ENCODE results near the gene FBXL17. TPM values are rescaled to one million over a fixed set of nuclear protein-coding genes. Genes with fewer than 3 reads are reported as not detected.

Gene FBXL17
- total and polyA plus RNA-seq, 9 of the 15 experiments (the other 6 are each of a cell fraction or from before 2014, with no cell fraction given): 0.32 to 5.4 (median 1.8) TPM

DNA sequence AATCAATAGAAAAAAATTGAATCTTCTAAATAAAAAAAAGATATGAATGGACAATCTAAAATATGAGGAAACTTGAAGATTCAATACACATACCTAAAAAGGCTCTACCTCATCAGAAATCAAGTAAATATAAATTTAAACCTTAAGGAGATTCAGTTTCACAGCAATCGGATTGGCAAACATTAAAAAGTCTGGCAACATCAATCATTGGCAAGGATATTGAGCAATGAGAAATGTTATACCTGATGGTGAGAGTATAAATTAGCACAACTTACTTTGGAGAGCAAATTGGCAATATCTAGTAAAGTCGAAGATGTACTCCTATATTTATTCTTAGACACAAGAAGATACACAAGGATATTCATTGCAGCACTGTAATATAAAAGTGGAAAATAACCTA, 436.8 kb downstream of the FBXL17 start:
- DNase-seq (ENCODE audit: extremely low read depth in 1 of 4, low spot score in 3 of 4) (no peak), FAIRE-seq (no peak), ATAC-seq (no peak)
- no peaks in the 10 kb centered on the region for H3K36me3 ChIP-seq (ENCODE audit: control insufficient read depth, insufficient read depth, low read length)
- no peak overlapping the region for H3K9ac ChIP-seq (ENCODE audit: insufficient read depth in 1 of 2, low read depth in 2 of 2, low read length in 2 of 2)
- no peak overlapping the region for H3K27ac ChIP-seq (ENCODE audit: extremely low read depth, low read depth, low read length)
- H3K4me2 ChIP-seq (ENCODE audit: insufficient read depth, low read length): no peak overlapping the region
- no peaks in the 10 kb centered on the region for H3K9me3 ChIP-seq (replicated peaks; ENCODE audit: control insufficient read depth, insufficient read depth, low read depth, low read length)
- POLR2A ChIA-PET: no interaction called here
- H3K4me3 ChIP-seq: no peak overlapping the region
- H3K9me1 ChIP-seq (ENCODE audit: control insufficient read depth, insufficient read depth, low read length): no peaks in the 10 kb centered on the region
- no TSS peak for BruUV-seq (replicated peaks)
- 3% methylated on average over 2 of the region's 2 CpGs for WGBS (ENCODE audit: insufficient coverage, low coverage, missing lambda C conversion rate)
- no peaks in the 10 kb centered on the region for H3K4me1 ChIP-seq (replicated peaks in 1 of 2; ENCODE audit: control insufficient read depth in 2 of 2, insufficient read depth in 2 of 2, low read length in 2 of 2)
- no peaks in the 10 kb centered on the region for H4K20me1 ChIP-seq (replicated peaks; ENCODE audit: control insufficient read depth, insufficient read depth, low read length)
- H3K79me2 ChIP-seq (ENCODE audit: control insufficient read depth, insufficient read depth, low read length): no peaks in the 10 kb centered on the region
- intact Hi-C loops (cut with micrococcal nuclease) (no loop called here), in situ Hi-C loops (cut with MboI) (no loop called here)
- CTCF ChIA-PET (ENCODE audit: low intra/inter-chr PET ratio): no interaction called here
- H2AFZ ChIP-seq (ENCODE audit: low read depth, low read length): no peak overlapping the region
- no peaks in the 10 kb centered on the region for H3K27me3 ChIP-seq (ENCODE audit: control insufficient read depth in 2 of 2, insufficient read depth in 2 of 2, low read length in 2 of 2)
- TF ChIP-seq LARP7 (IDR thresholded peaks at IDR 0.05) (no peak), TFAM (CRISPR knock-in tag; conservative IDR thresholded peaks at IDR 0.05) (no peak), KAT8 (IDR thresholded peaks at IDR 0.05; ENCODE audit: low read depth) (no peak), ATF1 (CRISPR knock-in tag; IDR thresholded peaks at IDR 0.05) (no peak), ATF1 (tag; IDR thresholded peaks at IDR 0.05) (no peak), ZBED1 (IDR thresholded peaks at IDR 0.05) (no peak), EP300 (IDR thresholded peaks at IDR 0.05; ENCODE audit: low read length) (no peak), DIDO1 (tag; IDR thresholded peaks at IDR 0.05; ENCODE audit: low read depth) (no peak), C11orf30 (IDR thresholded peaks at IDR 0.05; ENCODE audit: low read depth) (no peak)
- TF ChIP-seq, protein P1, sequence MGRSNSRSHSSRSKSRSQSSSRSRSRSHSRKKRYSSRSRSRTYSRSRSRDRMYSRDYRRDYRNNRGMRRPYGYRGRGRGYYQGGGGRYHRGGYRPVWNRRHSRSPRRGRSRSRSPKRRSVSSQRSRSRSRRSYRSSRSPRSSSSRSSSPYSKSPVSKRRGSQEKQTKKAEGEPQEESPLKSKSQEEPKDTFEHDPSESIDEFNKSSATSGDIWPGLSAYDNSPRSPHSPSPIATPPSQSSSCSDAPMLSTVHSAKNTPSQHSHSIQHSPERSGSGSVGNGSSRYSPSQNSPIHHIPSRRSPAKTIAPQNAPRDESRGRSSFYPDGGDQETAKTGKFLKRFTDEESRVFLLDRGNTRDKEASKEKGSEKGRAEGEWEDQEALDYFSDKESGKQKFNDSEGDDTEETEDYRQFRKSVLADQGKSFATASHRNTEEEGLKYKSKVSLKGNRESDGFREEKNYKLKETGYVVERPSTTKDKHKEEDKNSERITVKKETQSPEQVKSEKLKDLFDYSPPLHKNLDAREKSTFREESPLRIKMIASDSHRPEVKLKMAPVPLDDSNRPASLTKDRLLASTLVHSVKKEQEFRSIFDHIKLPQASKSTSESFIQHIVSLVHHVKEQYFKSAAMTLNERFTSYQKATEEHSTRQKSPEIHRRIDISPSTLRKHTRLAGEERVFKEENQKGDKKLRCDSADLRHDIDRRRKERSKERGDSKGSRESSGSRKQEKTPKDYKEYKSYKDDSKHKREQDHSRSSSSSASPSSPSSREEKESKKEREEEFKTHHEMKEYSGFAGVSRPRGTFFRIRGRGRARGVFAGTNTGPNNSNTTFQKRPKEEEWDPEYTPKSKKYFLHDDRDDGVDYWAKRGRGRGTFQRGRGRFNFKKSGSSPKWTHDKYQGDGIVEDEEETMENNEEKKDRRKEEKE (IDR thresholded peaks at IDR 0.05; ENCODE audit: borderline replicate concordance in 1 of 2, control insufficient read depth in 1 of 2, low read depth in 2 of 2, low read length in 1 of 2): no peak
- TF ChIP-seq, protein P2, sequence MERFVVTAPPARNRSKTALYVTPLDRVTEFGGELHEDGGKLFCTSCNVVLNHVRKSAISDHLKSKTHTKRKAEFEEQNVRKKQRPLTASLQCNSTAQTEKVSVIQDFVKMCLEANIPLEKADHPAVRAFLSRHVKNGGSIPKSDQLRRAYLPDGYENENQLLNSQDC (CRISPR knock-in tag; IDR thresholded peaks at IDR 0.05): no peak
- TF ChIP-seq, protein P3, sequence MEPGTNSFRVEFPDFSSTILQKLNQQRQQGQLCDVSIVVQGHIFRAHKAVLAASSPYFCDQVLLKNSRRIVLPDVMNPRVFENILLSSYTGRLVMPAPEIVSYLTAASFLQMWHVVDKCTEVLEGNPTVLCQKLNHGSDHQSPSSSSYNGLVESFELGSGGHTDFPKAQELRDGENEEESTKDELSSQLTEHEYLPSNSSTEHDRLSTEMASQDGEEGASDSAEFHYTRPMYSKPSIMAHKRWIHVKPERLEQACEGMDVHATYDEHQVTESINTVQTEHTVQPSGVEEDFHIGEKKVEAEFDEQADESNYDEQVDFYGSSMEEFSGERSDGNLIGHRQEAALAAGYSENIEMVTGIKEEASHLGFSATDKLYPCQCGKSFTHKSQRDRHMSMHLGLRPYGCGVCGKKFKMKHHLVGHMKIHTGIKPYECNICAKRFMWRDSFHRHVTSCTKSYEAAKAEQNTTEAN (CRISPR knock-in tag; IDR thresholded peaks at IDR 0.05): no peak

Data from K562 (cell line).